Nephron progenitor cell (in vitro differentiated cells): ENCODE data around the gene KMT5B.

ENCODE experiments used
- DNase-seq: peaks from one replicate; pipeline ENCODE4 v3.0.0; 2021
- H3K27ac Mint-ChIP-seq: 2 replicates; pipeline ENCODE4 v1.8.0; 2021; ENCODE audit warnings: mild to moderate bottlenecking, moderate library complexity, mixed read lengths
- H3K27me3 Mint-ChIP-seq: 2 replicates; pipeline ENCODE4 v1.8.0; 2021; ENCODE audit warnings: mild to moderate bottlenecking, low read depth, mixed read lengths; ENCODE audit not compliant: poor library complexity
- H3K36me3 Mint-ChIP-seq: 2 replicates; pipeline ENCODE4 v1.8.0; 2021; ENCODE audit warnings: low read depth, mixed read lengths
- H3K4me1 Mint-ChIP-seq: 2 replicates; pipeline ENCODE4 v1.8.0; 2021; ENCODE audit warnings: mixed read lengths
- H3K4me3 Mint-ChIP-seq: 2 replicates; pipeline ENCODE4 v1.8.0; 2021; ENCODE audit warnings: mild to moderate bottlenecking, moderate library complexity, mixed read lengths
- H3K9me3 Mint-ChIP-seq: 2 replicates; pipeline ENCODE4 v1.8.0; 2021; ENCODE audit warnings: mild to moderate bottlenecking, moderate library complexity, mixed read lengths
- CTCF ChIP-seq: fragments of 200-600 bp; sonication (generic); IDR thresholded peaks from 2 replicates; pipeline ENCODE4 v1.5.0; 2021; ENCODE audit warnings: antibody characterized with exemption

The KMT5B gene

GRCh38 chr11:68153742-68154141 is 59.4 kb downstream of the KMT5B start:
- no peak for DNase-seq
- H3K4me1 Mint-ChIP-seq: no peaks in the 10 kb centered on the region
- peaks cover 27% of the 10 kb centered on the region for H3K36me3 Mint-ChIP-seq
- H3K9me3 Mint-ChIP-seq: no peaks in the 10 kb centered on the region
- peaks cover 8% of the 10 kb centered on the region for H3K27me3 Mint-ChIP-seq
- no peak for TF ChIP-seq CTCF
- no peak overlapping the region for H3K4me3 Mint-ChIP-seq
- no peak overlapping the region for H3K27ac Mint-ChIP-seq

GRCh38 chr11:68150037-68150436 is 63.1 kb downstream of the KMT5B start:
- Mint-ChIP-seq H3K36me3 (peaks cover 3% of the 10 kb centered on the region), H3K9me3 (no peaks in the 10 kb centered on the region), H3K27ac (no peak overlapping the region), H3K4me1 (peaks cover 15% of the 10 kb centered on the region), H3K27me3 (peaks cover 4% of the 10 kb centered on the region), H3K4me3 (no peak overlapping the region)
- no peak for TF ChIP-seq CTCF
- DNase-seq: no peak

- H3K4me1 Mint-ChIP-seq: peaks cover 15% of the 10 kb centered on the region
- peaks cover under 1% of the 10 kb centered on the region for H3K36me3 Mint-ChIP-seq
- DNase-seq: no peak
- H3K4me3 Mint-ChIP-seq: no peak overlapping the region
- TF ChIP-seq CTCF: no peak
- H3K9me3 Mint-ChIP-seq: no peaks in the 10 kb centered on the region
- no peak overlapping the region for H3K27ac Mint-ChIP-seq
- H3K27me3 Mint-ChIP-seq: peaks cover 4% of the 10 kb centered on the region
These were observed 63.7 kb downstream of the KMT5B start for GRCh38 chr11:68149417-68149816.

DNA sequence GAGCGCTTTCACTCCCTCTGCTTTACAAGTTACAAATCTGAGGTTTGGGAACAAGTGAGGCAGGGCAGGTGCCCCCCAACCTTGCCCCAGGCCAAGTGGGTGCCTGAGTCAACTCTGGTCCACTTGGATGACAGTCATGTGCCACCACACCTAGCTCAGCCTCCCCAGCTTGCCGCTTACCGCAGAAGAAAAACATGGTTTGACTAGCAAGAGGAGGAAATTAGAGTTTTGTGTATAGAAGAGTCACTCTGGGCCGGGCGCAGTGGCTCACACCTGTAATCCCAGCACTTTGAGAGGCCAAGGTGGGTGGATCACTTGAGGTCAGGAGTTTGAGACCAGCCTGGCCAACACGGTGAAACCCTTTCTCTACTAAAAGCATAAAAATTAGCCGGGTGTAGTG is 64.2 kb downstream of the KMT5B start:
- Mint-ChIP-seq H3K36me3 (no peaks in the 10 kb centered on the region), H3K27ac (no peak overlapping the region), H3K27me3 (peaks cover 4% of the 10 kb centered on the region), H3K4me3 (no peak overlapping the region), H3K4me1 (peaks cover 15% of the 10 kb centered on the region), H3K9me3 (no peaks in the 10 kb centered on the region)
- DNase-seq: no peak
- TF ChIP-seq CTCF: no peak

GRCh38 chr11:68148071-68148805 is 64.9 kb downstream of the KMT5B start:
- DNase-seq: no peak
- Mint-ChIP-seq H3K27me3 (peaks cover 7% of the 10 kb centered on the region), H3K4me3 (no peak overlapping the region), H3K9me3 (no peaks in the 10 kb centered on the region), H3K36me3 (no peaks in the 10 kb centered on the region), H3K4me1 (peaks cover 15% of the 10 kb centered on the region), H3K27ac (peak overlapping the region; percentile 37)
- no peak for TF ChIP-seq CTCF
